ENCODE measurements around the gene PEAK3. TPM values are rescaled to one million over a fixed set of nuclear protein-coding genes. Genes with fewer than 3 reads are reported as not detected.

The PEAK3 gene
- total RNA-seq, 1 donor from 2014 or later, result 0.20 TPM

GRCh38 chr19:2226051-2226839 is 55.7 kb downstream of the PEAK3 start:
- DNase-seq (ENCODE audit: low read depth in 2 of 2), result no peak

- DNase-seq (ENCODE audit: low read depth in 2 of 2), result no peak
These were observed 56.4 kb downstream of the PEAK3 start for GRCh38 chr19:2225415-2226050.

GRCh38 chr19:2224754-2225349 is 57.1 kb downstream of the PEAK3 start:
- DNase-seq (ENCODE audit: low read depth in 2 of 2), result no peak

Other genes with a start within 250 kb of the PEAK3 start
- gene MKNK2, start 230.9 kb downstream of the PEAK3 start, total RNA-seq, result 80.9 and 102 TPM in 2 replicates
- 12.6 and 13.1 TPM in 2 replicates for gene MOB3A, start 185.8 kb downstream of the PEAK3 start, total RNA-seq
- 0.60 and 0.65 TPM in 2 replicates for gene IZUMO4, start 185.3 kb downstream of the PEAK3 start, total RNA-seq
- 57.5 and 63.3 TPM in 2 replicates for gene AP3D1, start 130.6 kb downstream of the PEAK3 start, total RNA-seq
- gene DOT1L, start 118.2 kb downstream of the PEAK3 start, total RNA-seq, result 2.4 and 3.6 TPM in 2 replicates
- gene PLEKHJ1, start 45.8 kb downstream of the PEAK3 start, total RNA-seq, result 51.4 and 75.8 TPM in 2 replicates
- gene SF3A2, start 45.4 kb downstream of the PEAK3 start, total RNA-seq, result 41.8 and 56.5 TPM in 2 replicates
- gene AMH, start 32.9 kb downstream of the PEAK3 start, total RNA-seq, result 0.65 and 3.6 TPM in 2 replicates
- gene JSRP1, start 25.8 kb downstream of the PEAK3 start, total RNA-seq, result 0.22 TPM in 1 of 2 replicates, not detected in the other
- gene LINGO3, start 26.0 kb upstream of the PEAK3 start, total RNA-seq, result not detected in 2 replicates
- gene LSM7, start 46.4 kb upstream of the PEAK3 start, total RNA-seq, result 79.4 and 82.8 TPM in 2 replicates
- 10.5 and 22.6 TPM in 2 replicates for gene SPPL2B, start 46.5 kb upstream of the PEAK3 start, total RNA-seq
- gene TMPRSS9, start 78.1 kb upstream of the PEAK3 start, total RNA-seq, result under 0.01 and 0.20 TPM in 2 replicates
- 38.6 and 46.2 TPM in 2 replicates for gene TIMM13, start 145.4 kb upstream of the PEAK3 start, total RNA-seq
- 50.6 and 51.9 TPM in 2 replicates for gene LMNB2, start 174.8 kb upstream of the PEAK3 start, total RNA-seq
- 49.5 and 175 TPM in 2 replicates for gene GADD45B, start 194.0 kb upstream of the PEAK3 start, total RNA-seq

Measured in lung microvascular endothelial cell (primary cell).